Keratinocyte (primary cell): ENCODE results near the gene COL6A1. TPM values are rescaled to one million over a fixed set of nuclear protein-coding genes. Genes with fewer than 3 reads are reported as not detected.

ENCODE experiments used
- DNase-seq: peaks from one replicate; pipeline ENCODE4 v3.0.0-alpha.2; 2011; ENCODE audit warnings: low read depth, missing footprints, low spot score
- FAIRE-seq: peaks from 2 replicates; lab custom pipeline; 2011; peaks lifted over from hg19 to GRCh38; lab: Jason Lieb, UNC
- H2AFZ ChIP-seq: 2 replicates; pipeline ENCODE4 v1.6.0; 2012; ENCODE audit warnings: low read length, control low read depth, inconsistent platforms; ENCODE audit not compliant: control insufficient read depth
- H3K27ac ChIP-seq: 2 replicates; pipeline ENCODE4 v1.5.1; 2011; ENCODE audit warnings: low read length; ENCODE audit not compliant: control insufficient read depth, insufficient read depth
- H3K27me3 ChIP-seq: 3 replicates; pipeline ENCODE4 v1.6.0; 2011; ENCODE audit warnings: low read length; ENCODE audit not compliant: control insufficient read depth, insufficient read depth; ENCODE audit errors: extremely low read depth
- H3K36me3 ChIP-seq, 2 experiments: 2 replicates in 1 of 2; 3 replicates in 1 of 2; pipeline ENCODE4 v1.5.1; 2011; ENCODE audit warnings: low read length in 2 of 2, mild to moderate bottlenecking in 1 of 2; ENCODE audit not compliant: control insufficient read depth in 2 of 2, insufficient read depth in 2 of 2; ENCODE audit errors: extremely low read depth in 1 of 2
- H3K4me1 ChIP-seq: 3 replicates; pipeline ENCODE4 v1.5.1; 2011; ENCODE audit warnings: low read length; ENCODE audit not compliant: control insufficient read depth, insufficient read depth; ENCODE audit errors: extremely low read depth
- H3K4me2 ChIP-seq: 3 replicates; pipeline ENCODE4 v1.6.0; 2011; ENCODE audit warnings: low read depth, low read length; ENCODE audit not compliant: control insufficient read depth, insufficient read depth; ENCODE audit errors: extremely low read depth
- H3K4me3 ChIP-seq, 3 experiments: fragments of 200-600 bp in 1 of 3; sonication (generic) in 1 of 3; 2 replicates in 2 of 3; 3 replicates in 1 of 3; pipeline ENCODE4 v1.5.1; 2011 to 2016; ENCODE audit warnings: low read length in 3 of 3, mild to moderate bottlenecking in 3 of 3, control low read depth in 2 of 3, inconsistent platforms in 1 of 3, low read depth in 1 of 3, mixed read lengths in 1 of 3, mixed run types in 1 of 3, moderate library complexity in 1 of 3; ENCODE audit not compliant: control insufficient read depth in 2 of 3, insufficient read depth in 2 of 3; ENCODE audit errors: extremely low read depth in 1 of 3
- H3K79me2 ChIP-seq: 2 replicates; pipeline ENCODE4 v1.6.0; 2012; ENCODE audit warnings: low read length; ENCODE audit not compliant: control insufficient read depth, insufficient read depth
- H3K9ac ChIP-seq: 3 replicates; pipeline ENCODE4 v1.6.0; 2011; ENCODE audit warnings: low read length; ENCODE audit not compliant: control insufficient read depth, insufficient read depth; ENCODE audit errors: extremely low read depth
- H3K9me1 ChIP-seq: 3 replicates; pipeline ENCODE4 v1.6.0; 2011; ENCODE audit warnings: low read length; ENCODE audit not compliant: control insufficient read depth, insufficient read depth; ENCODE audit errors: extremely low read depth
- H3K9me3 ChIP-seq: 2 replicates; pipeline ENCODE4 v1.5.1; 2012; ENCODE audit warnings: low read depth, low read length; ENCODE audit not compliant: control insufficient read depth
- H4K20me1 ChIP-seq: 3 replicates; pipeline ENCODE4 v1.6.0; 2011; ENCODE audit warnings: low read length; ENCODE audit not compliant: control insufficient read depth, insufficient read depth; ENCODE audit errors: extremely low read depth
- EZH2 ChIP-seq: IDR thresholded peaks from one replicate; pipeline ENCODE4 v1.6.1; 2012; ENCODE audit warnings: inconsistent platforms, mild to moderate bottlenecking, low read length, moderate library complexity
- dilution Hi-C: fragments of 300-500 bp; cut with MboI; formaldehyde crosslinking; loops from one replicate; pipeline ENCODE4 v1.7.0; 2020; ENCODE audit warnings: low sequenced_read_pairs; ENCODE audit not compliant: extremely low pct_ligation_motif_present
- polyA plus RNA-seq, 5 experiments: library from polyadenylated mRNA; depleted of rRNA in 3 of 5; stranded (reverse) in 3 of 5; stranded (forward) in 1 of 5; unstranded in 1 of 5; fragments of >200 nt; gene quantifications; 1 replicate in 1 of 5; 2 replicates in 3 of 5; 3 replicates in 1 of 5; pipeline versions ENCODE4 v1.2.1 to v1.2.3, GENCODE V29; 2011 to 2012; ENCODE audit warnings: missing spikeins in 2 of 5, low read depth in 1 of 5, low replicate concordance in 1 of 5
- TF ChIP-seq, protein P1 (sequence below), 3 experiments: IDR thresholded peaks in 1 of 3; conservative IDR thresholded peaks in 1 of 3; optimal IDR thresholded peaks in 1 of 3; 2 replicates in 2 of 3; 3 replicates in 1 of 3; pipeline versions ENCODE3 to v1.5.1; 2011; ENCODE audit warnings: low read length in 3 of 3, mild to moderate bottlenecking in 3 of 3, moderate library complexity in 2 of 3, control low read depth in 1 of 3, inconsistent platforms in 1 of 3; ENCODE audit not compliant: insufficient read depth in 2 of 3; ENCODE audit errors: extremely low read depth in 1 of 3

Gene COL6A1
- polyA plus RNA-seq, 1 donor (not counting 4 experiments of a cell fraction or from before 2014, with no cell fraction given) = 2.5 TPM

DNA sequence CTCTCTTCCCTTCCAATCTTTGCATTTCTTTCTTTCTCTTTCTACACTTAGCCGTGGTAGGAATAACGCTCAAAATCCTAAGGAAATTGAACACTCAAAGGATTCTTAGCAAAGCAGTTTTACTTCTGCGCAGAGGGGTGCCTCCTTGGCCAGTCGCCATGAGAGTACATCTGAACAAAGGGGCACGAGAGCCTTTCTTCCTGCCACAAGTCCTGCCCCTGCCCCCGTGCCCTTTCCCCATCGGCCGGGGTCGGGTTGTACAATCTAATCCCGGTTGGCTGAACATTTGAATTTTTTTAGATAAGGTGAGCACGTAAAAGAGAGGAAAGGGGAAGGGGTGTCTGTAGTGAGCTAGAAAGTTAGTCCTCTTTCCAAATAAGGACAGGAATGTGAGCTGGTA, 28.6 kb upstream of the COL6A1 start:
- no peak overlapping the region for H2AFZ ChIP-seq

DNA sequence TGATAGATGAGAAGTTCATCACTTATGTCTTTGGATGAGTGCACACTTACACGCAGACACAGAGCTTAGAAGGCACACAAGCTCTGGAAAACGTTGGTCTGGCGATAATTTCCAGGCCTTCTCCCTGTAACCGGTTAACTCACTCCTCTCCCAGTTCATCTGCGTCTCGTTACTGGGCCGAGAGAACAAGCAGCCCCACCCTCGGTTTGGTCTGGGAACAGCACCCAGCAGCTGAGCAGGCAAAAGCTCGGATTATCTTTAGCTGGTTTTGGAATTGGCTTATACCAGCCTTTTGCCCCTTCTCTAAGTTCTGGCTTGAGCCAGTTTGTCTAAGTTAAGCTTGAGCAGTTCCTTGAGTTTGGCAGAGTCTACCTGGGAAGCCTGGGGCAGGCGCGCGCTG, 27.3 kb upstream of the COL6A1 start:
- Histone ChIP-seq H3K9me3 (no peaks in the 10 kb centered on the region), H3K9ac (peak overlapping the region; percentile 29), H3K4me1 (peaks cover 22% of the 10 kb centered on the region), H3K27ac (no peak overlapping the region), H3K4me3 (no peak overlapping the region), H3K27me3 (peaks cover 18% of the 10 kb centered on the region), H3K9me1 (no peaks in the 10 kb centered on the region), H3K4me2 (peak overlapping the region; percentile 12), H2AFZ (peak overlapping the region; percentile 85), H4K20me1 (no peaks in the 10 kb centered on the region), H3K36me3 (no peaks in the 10 kb centered on the region), H3K79me2 (no peaks in the 10 kb centered on the region)
- FAIRE-seq (peak; percentile 20), DNase-seq (no peak)
- TF ChIP-seq EZH2 = no peak
- TF ChIP-seq, protein P1, sequence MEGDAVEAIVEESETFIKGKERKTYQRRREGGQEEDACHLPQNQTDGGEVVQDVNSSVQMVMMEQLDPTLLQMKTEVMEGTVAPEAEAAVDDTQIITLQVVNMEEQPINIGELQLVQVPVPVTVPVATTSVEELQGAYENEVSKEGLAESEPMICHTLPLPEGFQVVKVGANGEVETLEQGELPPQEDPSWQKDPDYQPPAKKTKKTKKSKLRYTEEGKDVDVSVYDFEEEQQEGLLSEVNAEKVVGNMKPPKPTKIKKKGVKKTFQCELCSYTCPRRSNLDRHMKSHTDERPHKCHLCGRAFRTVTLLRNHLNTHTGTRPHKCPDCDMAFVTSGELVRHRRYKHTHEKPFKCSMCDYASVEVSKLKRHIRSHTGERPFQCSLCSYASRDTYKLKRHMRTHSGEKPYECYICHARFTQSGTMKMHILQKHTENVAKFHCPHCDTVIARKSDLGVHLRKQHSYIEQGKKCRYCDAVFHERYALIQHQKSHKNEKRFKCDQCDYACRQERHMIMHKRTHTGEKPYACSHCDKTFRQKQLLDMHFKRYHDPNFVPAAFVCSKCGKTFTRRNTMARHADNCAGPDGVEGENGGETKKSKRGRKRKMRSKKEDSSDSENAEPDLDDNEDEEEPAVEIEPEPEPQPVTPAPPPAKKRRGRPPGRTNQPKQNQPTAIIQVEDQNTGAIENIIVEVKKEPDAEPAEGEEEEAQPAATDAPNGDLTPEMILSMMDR (optimal IDR thresholded peaks at IDR 0.05 in 1 of 3, IDR thresholded peaks at IDR 0.05 in 1 of 3, conservative IDR thresholded peaks at IDR 0.05 in 1 of 3; ENCODE audit: extremely low read depth in 1 of 3, insufficient read depth in 2 of 3, low read length in 3 of 3) = peak; percentile 37 to 49 (median 37)
- dilution Hi-C loops = no loop called here

More for the DNA sequence above, 28.6 kb upstream of the COL6A1 start:
- Histone ChIP-seq H3K4me3 (no peak overlapping the region), H3K27ac (no peak overlapping the region), H3K27me3 (peaks cover 31% of the 10 kb centered on the region), H3K4me2 (no peak overlapping the region), H3K4me1 (peaks cover 22% of the 10 kb centered on the region), H3K9me1 (no peaks in the 10 kb centered on the region), H3K9ac (no peak overlapping the region), H3K36me3 (no peaks in the 10 kb centered on the region), H3K9me3 (no peaks in the 10 kb centered on the region), H3K79me2 (no peaks in the 10 kb centered on the region), H4K20me1 (no peaks in the 10 kb centered on the region)
- DNase-seq (no peak), FAIRE-seq (no peak)
- dilution Hi-C loops = no loop called here
- no peak for TF ChIP-seq EZH2
- TF ChIP-seq, protein P1 (optimal IDR thresholded peaks at IDR 0.05 in 1 of 3, IDR thresholded peaks at IDR 0.05 in 1 of 3, conservative IDR thresholded peaks at IDR 0.05 in 1 of 3; ENCODE audit: extremely low read depth in 1 of 3, insufficient read depth in 2 of 3, low read length in 3 of 3) = no peak
